SU-DHL-6 (cell line): ENCODE data around the gene NTSR2.

Source experiments
- H2AFZ ChIP-seq: fragments of 200-600 bp; sonication (generic); 2 replicates; pipeline ENCODE4 v1.6.1; 2014; ENCODE audit warnings: low read depth, mild to moderate bottlenecking, moderate library complexity, mixed read lengths, antibody characterized with exemption, low read length; ENCODE audit not compliant: severe bottlenecking
- H3F3A ChIP-seq: fragments of 200-600 bp; shearing (Covaris generic); 2 replicates; pipeline ENCODE4 v1.6.0; 2016; ENCODE audit warnings: antibody characterized with exemption, mild to moderate bottlenecking; ENCODE audit not compliant: insufficient read depth
- H3K27ac ChIP-seq: fragments of 200-600 bp; sonication (generic); 2 replicates; pipeline ENCODE4 v1.5.1; 2016; ENCODE audit warnings: low read depth, mild to moderate bottlenecking, low read length, moderate library complexity, mixed read lengths
- H3K27me3 ChIP-seq: fragments of 200-600 bp; sonication (generic), shearing (Covaris generic); 2 replicates; pipeline ENCODE4 v1.6.0; 2014; ENCODE audit warnings: mild to moderate bottlenecking, low read length
- H3K36me3 ChIP-seq: fragments of 200-600 bp; sonication (generic); 2 replicates; pipeline ENCODE4 v1.6.1; 2014; ENCODE audit warnings: mild to moderate bottlenecking, low read length, mixed read lengths
- H3K4me2 ChIP-seq: fragments of 300-600, 200-600 bp; shearing (Covaris generic), sonication (generic); 2 replicates; pipeline ENCODE4 v1.6.0; 2014; ENCODE audit warnings: low read length, low read depth, mild to moderate bottlenecking; ENCODE audit not compliant: poor library complexity, severe bottlenecking
- H3K4me3 ChIP-seq: fragments of 200-600 bp; sonication (generic); 2 replicates; pipeline ENCODE4 v1.5.1; 2014; ENCODE audit warnings: antibody characterized with exemption, low read length, mild to moderate bottlenecking, mixed read lengths; ENCODE audit not compliant: insufficient read depth, poor library complexity, severe bottlenecking
- H3K79me2 ChIP-seq: fragments of 200-600 bp; sonication (generic); 2 replicates; pipeline ENCODE4 v1.6.1; 2014; ENCODE audit warnings: mild to moderate bottlenecking, low read length, moderate library complexity; ENCODE audit not compliant: insufficient read depth
- H3K9ac ChIP-seq: fragments of 200-600 bp; sonication (generic); 2 replicates; pipeline ENCODE4 v1.7.0; 2014; ENCODE audit warnings: mild to moderate bottlenecking, low read length
- H3K9me2 ChIP-seq: fragments of 200-600 bp; sonication (generic); replicated peaks from 2 replicates; pipeline ENCODE4 v1.6.1; 2014; ENCODE audit warnings: low read length; ENCODE audit not compliant: insufficient read depth
- H3K9me3 ChIP-seq: fragments of 200-600 bp; sonication (generic); 2 replicates; pipeline ENCODE4 v1.6.1; 2014; ENCODE audit warnings: low read length, mixed read lengths; ENCODE audit not compliant: insufficient read depth
- H4K20me1 ChIP-seq: fragments of 200-600 bp; sonication (generic); 2 replicates; pipeline ENCODE4 v1.6.1; 2014; ENCODE audit warnings: low read depth, mild to moderate bottlenecking, antibody characterized with exemption, low read length, moderate library complexity, mixed read lengths
- EZH2phosphoT487 ChIP-seq: fragments of 200-600 bp; sonication (generic), shearing (Covaris generic); conservative IDR thresholded peaks from 2 replicates; pipeline ENCODE4 v1.6.1; 2018; ENCODE audit warnings: mild to moderate bottlenecking, antibody characterized with exemption, low read length, moderate library complexity, mixed read lengths
- TF ChIP-seq, protein P1 (sequence below): fragments of 200-600 bp; sonication (generic); IDR thresholded peaks from one replicate; pipeline ENCODE4 v1.5.1; 2017; ENCODE audit warnings: antibody characterized with exemption, mild to moderate bottlenecking, low read length, moderate library complexity; ENCODE audit not compliant: insufficient read depth, poor library complexity, severe bottlenecking

Gene NTSR2

DNA sequence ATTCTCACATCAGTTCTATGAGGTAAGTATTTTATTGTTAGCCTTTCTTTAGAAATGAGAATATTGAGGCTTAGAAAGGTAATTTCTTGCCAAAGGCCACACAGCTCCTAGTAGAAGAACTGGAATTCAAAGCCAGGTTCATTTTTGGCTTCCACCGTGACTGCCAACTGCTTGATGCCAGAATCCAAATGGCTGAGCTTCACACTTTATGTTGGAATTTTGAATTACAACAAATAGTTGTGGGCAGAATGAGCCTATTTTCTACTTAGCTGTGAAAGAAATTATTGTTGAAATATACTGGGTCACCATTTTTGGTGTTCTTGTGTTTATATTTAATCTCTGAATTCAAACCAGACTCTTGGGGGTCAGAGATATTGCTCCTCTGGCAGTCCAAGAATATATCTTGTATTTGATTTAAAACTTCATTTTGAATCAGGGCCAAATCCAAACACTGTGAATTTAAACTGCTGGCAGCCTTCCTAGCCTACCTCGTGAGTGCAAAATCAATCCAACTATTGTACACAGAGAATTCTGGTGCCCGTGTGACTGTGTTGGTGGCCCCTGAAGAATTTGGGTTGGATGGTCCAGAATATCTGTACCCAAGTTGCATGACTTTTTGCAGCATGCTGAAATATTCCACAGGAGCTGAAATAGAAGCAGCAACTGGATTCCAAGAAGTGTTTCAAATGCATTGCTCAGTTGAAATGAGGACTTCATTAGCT, 40.8 kb upstream of the NTSR2 start:
- Histone ChIP-seq H3K27ac (no peak overlapping the region), H4K20me1 (no peaks in the 10 kb centered on the region), H3K79me2 (no peaks in the 10 kb centered on the region), H3K4me2 (no peak overlapping the region), H2AFZ (no peak overlapping the region), H3K9ac (no peak overlapping the region), H3K36me3 (no peaks in the 10 kb centered on the region), H3K4me3 (no peak overlapping the region), H3F3A (no peaks in the 10 kb centered on the region), H3K9me2 (no peaks in the 10 kb centered on the region), H3K9me3 (no peaks in the 10 kb centered on the region), H3K27me3 (no peaks in the 10 kb centered on the region)
- no peak for TF ChIP-seq EZH2phosphoT487
- TF ChIP-seq, protein P1, sequence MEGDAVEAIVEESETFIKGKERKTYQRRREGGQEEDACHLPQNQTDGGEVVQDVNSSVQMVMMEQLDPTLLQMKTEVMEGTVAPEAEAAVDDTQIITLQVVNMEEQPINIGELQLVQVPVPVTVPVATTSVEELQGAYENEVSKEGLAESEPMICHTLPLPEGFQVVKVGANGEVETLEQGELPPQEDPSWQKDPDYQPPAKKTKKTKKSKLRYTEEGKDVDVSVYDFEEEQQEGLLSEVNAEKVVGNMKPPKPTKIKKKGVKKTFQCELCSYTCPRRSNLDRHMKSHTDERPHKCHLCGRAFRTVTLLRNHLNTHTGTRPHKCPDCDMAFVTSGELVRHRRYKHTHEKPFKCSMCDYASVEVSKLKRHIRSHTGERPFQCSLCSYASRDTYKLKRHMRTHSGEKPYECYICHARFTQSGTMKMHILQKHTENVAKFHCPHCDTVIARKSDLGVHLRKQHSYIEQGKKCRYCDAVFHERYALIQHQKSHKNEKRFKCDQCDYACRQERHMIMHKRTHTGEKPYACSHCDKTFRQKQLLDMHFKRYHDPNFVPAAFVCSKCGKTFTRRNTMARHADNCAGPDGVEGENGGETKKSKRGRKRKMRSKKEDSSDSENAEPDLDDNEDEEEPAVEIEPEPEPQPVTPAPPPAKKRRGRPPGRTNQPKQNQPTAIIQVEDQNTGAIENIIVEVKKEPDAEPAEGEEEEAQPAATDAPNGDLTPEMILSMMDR: no peak

DNA sequence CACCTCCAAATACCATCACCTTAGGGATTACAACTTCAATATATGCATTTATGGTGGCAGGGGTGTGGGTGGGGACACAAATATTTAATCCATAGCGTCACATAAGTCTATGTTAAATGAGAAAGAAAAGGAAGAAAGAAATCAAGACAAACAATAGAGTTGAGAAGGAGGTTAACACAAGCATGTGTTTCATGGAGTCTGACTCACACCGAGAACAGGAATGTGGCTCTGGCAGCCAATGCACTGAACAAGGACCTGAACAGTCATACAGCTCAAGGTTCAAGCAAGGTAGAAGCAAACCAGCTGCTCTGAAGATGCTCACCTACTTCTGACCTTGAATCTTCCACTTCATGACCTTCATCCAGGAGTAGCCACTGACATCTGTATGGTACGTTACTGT, 40.2 kb upstream of the NTSR2 start:
- no peak overlapping the region for H3K9ac ChIP-seq
- H3K27me3 ChIP-seq: no peaks in the 10 kb centered on the region
- H4K20me1 ChIP-seq: no peaks in the 10 kb centered on the region
- no peaks in the 10 kb centered on the region for H3K36me3 ChIP-seq
- no peak overlapping the region for H3K4me3 ChIP-seq
- no peak overlapping the region for H3K4me2 ChIP-seq
- no peaks in the 10 kb centered on the region for H3K9me3 ChIP-seq
- no peak overlapping the region for H3K27ac ChIP-seq
- no peaks in the 10 kb centered on the region for H3K9me2 ChIP-seq
- no peaks in the 10 kb centered on the region for H3K79me2 ChIP-seq
- H2AFZ ChIP-seq: no peak overlapping the region
- TF ChIP-seq EZH2phosphoT487: no peak
- TF ChIP-seq, protein P1: no peak
- no peaks in the 10 kb centered on the region for H3F3A ChIP-seq

DNA sequence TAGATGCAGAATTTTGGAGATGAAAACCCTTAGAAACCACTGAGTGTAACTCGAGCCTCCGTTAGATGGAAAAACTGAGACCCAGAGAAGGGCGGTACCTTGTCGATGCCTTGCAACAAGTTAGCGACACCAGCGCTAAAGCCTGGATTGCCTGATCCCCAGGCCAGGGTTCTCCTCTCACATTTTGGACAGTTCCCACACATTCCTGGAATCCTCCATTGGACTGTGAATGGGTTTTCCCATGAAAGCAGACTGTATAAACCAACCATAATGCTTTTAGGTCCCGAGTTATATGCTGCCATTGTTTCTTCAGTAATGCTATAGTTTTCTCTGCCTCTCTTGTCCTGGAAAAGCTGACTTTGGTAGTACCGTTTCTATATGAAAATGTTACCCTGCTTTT, 39.3 kb upstream of the NTSR2 start:
- no peaks in the 10 kb centered on the region for H3K9me2 ChIP-seq
- no peak overlapping the region for H3K27ac ChIP-seq
- TF ChIP-seq, protein P1: no peak
- no peak for TF ChIP-seq EZH2phosphoT487
- no peak overlapping the region for H2AFZ ChIP-seq
- H3K27me3 ChIP-seq: no peaks in the 10 kb centered on the region
- no peak overlapping the region for H3K4me3 ChIP-seq
- H3K9me3 ChIP-seq: no peaks in the 10 kb centered on the region
- no peak overlapping the region for H3K9ac ChIP-seq
- H4K20me1 ChIP-seq: no peaks in the 10 kb centered on the region
- H3F3A ChIP-seq: no peaks in the 10 kb centered on the region
- no peak overlapping the region for H3K4me2 ChIP-seq
- no peaks in the 10 kb centered on the region for H3K79me2 ChIP-seq
- no peaks in the 10 kb centered on the region for H3K36me3 ChIP-seq

DNA sequence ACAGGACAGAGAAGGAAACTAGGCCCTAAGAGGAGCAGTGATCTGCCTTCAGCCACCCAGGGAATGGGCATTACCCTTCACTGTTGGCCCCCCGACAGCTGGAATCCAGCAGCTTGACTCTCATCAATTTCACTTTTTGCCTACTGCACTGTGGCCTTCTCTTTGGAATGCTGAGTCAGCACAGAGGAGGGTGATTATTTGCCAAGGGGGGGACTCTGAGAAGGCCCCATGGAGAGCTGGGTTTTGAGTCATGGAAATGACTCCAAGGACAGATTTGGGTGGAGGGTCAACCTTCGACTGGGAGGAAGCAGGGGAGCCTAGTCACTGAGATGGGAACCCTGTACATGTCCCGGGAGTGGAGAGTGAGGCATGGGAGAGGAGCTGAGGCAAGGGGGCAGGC, 38.1 kb upstream of the NTSR2 start:
- H3K9me3 ChIP-seq: no peaks in the 10 kb centered on the region
- H3K79me2 ChIP-seq: no peaks in the 10 kb centered on the region
- no peaks in the 10 kb centered on the region for H4K20me1 ChIP-seq
- H3K27ac ChIP-seq: no peak overlapping the region
- H3K9ac ChIP-seq: no peak overlapping the region
- no peaks in the 10 kb centered on the region for H3K27me3 ChIP-seq
- H2AFZ ChIP-seq: no peak overlapping the region
- H3K9me2 ChIP-seq: no peaks in the 10 kb centered on the region
- H3K4me3 ChIP-seq: no peak overlapping the region
- TF ChIP-seq, protein P1: no peak
- TF ChIP-seq EZH2phosphoT487: no peak
- no peaks in the 10 kb centered on the region for H3K36me3 ChIP-seq
- H3F3A ChIP-seq: no peaks in the 10 kb centered on the region
- no peak overlapping the region for H3K4me2 ChIP-seq
